HepG2 (cell line): ENCODE measurements around the gene PPP1R14D.

Experiments used
- GATAD1 ChIP-seq: IDR thresholded peaks from 2 replicates; pipeline ENCODE4 v1.6.1; 2016; ENCODE audit warnings: missing genetic modification reagents, missing compliant biosample characterization
- ZNF17 ChIP-seq: sonication (generic); formaldehyde crosslinking; IDR thresholded peaks from 2 replicates; pipeline ENCODE4 v1.5.0; 2020; ENCODE audit warnings: mild to moderate bottlenecking, missing genetic modification reagents
- TF ChIP-seq, protein P1 (sequence below): sonication (generic); formaldehyde crosslinking; IDR thresholded peaks from 2 replicates; pipeline ENCODE4 v1.8.1; 2023; ENCODE audit warnings: missing genetic modification reagents, inconsistent platforms, borderline replicate concordance
- TF ChIP-seq, protein P2 (sequence below): sonication (generic); formaldehyde crosslinking; IDR thresholded peaks from 2 replicates; pipeline ENCODE4 v1.4.0; 2020; ENCODE audit warnings: missing genetic modification reagents

DNA sequence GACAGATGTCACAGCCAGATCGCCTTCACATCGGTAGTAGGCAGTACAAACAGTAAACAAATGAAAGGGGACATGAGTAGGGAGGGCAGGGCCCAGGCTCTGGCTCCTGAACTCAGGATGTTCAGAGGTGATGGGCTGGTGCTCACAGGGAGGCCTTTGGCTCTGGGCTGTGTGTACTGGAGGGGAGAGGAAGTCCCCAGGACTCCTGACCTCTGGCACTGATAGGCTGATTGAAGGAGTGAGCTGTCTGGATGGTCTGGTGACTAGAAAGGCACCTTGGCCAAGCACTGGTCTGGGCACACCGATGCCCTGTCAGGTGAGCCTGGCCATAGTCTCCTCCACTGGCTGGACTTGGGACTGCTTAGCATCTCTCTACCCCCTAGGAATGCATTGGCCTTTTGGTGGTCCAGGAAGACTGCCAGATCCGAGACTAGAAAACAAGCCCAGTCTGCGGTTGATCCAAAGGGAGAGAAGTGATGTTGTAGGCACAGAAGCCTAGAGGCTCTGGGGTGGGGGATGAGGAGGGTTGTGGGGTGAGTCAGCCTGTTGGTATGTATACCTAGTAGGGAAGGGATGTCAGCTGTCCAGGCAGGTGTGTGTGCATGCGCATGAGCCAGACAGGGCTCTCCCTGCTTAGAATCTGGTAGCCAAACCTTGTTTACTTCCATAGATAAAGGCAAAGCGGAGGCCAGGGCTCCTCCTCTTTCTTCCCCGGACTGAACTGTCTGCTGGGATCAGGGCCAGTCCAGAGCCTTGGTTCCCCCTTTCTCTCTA lies 17.2 kb upstream of the PPP1R14D start:
- TF ChIP-seq GATAD1, result no peak
- TF ChIP-seq, protein P1, sequence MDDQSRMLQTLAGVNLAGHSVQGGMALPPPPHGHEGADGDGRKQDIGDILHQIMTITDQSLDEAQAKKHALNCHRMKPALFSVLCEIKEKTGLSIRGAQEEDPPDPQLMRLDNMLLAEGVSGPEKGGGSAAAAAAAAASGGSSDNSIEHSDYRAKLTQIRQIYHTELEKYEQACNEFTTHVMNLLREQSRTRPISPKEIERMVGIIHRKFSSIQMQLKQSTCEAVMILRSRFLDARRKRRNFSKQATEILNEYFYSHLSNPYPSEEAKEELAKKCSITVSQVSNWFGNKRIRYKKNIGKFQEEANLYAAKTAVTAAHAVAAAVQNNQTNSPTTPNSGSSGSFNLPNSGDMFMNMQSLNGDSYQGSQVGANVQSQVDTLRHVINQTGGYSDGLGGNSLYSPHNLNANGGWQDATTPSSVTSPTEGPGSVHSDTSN, result no peak
- TF ChIP-seq, protein P2, sequence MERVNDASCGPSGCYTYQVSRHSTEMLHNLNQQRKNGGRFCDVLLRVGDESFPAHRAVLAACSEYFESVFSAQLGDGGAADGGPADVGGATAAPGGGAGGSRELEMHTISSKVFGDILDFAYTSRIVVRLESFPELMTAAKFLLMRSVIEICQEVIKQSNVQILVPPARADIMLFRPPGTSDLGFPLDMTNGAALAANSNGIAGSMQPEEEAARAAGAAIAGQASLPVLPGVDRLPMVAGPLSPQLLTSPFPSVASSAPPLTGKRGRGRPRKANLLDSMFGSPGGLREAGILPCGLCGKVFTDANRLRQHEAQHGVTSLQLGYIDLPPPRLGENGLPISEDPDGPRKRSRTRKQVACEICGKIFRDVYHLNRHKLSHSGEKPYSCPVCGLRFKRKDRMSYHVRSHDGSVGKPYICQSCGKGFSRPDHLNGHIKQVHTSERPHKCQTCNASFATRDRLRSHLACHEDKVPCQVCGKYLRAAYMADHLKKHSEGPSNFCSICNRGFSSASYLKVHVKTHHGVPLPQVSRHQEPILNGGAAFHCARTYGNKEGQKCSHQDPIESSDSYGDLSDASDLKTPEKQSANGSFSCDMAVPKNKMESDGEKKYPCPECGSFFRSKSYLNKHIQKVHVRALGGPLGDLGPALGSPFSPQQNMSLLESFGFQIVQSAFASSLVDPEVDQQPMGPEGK (CRISPR knock-in tag), result no peak
- no peak for TF ChIP-seq ZNF17
